ENCODE results near the gene SPATS2L. TPM values are rescaled to one million over a fixed set of nuclear protein-coding genes. Genes with fewer than 3 reads are reported as not detected.

Gene SPATS2L
- total and polyA plus RNA-seq, 2 of the 13 experiments (the other 11 are each of a cell fraction or from before 2014, with no cell fraction given), result 154 to 212 TPM

DNA sequence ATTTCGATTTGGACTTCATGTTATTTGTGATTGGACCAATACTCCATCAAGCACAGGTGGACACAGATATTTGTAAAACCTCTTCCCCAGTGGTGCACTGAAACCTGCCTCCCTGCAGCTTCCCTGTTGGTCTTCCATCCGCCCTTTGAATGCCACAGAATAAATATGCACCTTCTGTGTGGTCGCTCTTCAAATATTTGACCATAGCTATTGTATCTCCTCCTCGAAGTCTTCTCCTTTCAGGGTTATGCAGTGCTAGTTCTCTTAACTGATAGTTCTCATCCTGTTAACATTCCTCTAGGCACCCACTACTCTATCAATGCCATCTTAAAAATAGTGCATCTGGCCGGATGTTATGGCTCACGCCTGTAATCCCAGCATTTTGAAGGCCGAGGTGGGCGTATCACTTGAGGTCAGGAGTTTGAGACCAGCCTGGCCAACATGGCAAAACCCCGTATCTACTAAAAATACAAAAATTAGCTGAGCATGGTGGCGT is 12.5 kb downstream of the SPATS2L start (continued):
- TF ChIP-seq, protein P1, sequence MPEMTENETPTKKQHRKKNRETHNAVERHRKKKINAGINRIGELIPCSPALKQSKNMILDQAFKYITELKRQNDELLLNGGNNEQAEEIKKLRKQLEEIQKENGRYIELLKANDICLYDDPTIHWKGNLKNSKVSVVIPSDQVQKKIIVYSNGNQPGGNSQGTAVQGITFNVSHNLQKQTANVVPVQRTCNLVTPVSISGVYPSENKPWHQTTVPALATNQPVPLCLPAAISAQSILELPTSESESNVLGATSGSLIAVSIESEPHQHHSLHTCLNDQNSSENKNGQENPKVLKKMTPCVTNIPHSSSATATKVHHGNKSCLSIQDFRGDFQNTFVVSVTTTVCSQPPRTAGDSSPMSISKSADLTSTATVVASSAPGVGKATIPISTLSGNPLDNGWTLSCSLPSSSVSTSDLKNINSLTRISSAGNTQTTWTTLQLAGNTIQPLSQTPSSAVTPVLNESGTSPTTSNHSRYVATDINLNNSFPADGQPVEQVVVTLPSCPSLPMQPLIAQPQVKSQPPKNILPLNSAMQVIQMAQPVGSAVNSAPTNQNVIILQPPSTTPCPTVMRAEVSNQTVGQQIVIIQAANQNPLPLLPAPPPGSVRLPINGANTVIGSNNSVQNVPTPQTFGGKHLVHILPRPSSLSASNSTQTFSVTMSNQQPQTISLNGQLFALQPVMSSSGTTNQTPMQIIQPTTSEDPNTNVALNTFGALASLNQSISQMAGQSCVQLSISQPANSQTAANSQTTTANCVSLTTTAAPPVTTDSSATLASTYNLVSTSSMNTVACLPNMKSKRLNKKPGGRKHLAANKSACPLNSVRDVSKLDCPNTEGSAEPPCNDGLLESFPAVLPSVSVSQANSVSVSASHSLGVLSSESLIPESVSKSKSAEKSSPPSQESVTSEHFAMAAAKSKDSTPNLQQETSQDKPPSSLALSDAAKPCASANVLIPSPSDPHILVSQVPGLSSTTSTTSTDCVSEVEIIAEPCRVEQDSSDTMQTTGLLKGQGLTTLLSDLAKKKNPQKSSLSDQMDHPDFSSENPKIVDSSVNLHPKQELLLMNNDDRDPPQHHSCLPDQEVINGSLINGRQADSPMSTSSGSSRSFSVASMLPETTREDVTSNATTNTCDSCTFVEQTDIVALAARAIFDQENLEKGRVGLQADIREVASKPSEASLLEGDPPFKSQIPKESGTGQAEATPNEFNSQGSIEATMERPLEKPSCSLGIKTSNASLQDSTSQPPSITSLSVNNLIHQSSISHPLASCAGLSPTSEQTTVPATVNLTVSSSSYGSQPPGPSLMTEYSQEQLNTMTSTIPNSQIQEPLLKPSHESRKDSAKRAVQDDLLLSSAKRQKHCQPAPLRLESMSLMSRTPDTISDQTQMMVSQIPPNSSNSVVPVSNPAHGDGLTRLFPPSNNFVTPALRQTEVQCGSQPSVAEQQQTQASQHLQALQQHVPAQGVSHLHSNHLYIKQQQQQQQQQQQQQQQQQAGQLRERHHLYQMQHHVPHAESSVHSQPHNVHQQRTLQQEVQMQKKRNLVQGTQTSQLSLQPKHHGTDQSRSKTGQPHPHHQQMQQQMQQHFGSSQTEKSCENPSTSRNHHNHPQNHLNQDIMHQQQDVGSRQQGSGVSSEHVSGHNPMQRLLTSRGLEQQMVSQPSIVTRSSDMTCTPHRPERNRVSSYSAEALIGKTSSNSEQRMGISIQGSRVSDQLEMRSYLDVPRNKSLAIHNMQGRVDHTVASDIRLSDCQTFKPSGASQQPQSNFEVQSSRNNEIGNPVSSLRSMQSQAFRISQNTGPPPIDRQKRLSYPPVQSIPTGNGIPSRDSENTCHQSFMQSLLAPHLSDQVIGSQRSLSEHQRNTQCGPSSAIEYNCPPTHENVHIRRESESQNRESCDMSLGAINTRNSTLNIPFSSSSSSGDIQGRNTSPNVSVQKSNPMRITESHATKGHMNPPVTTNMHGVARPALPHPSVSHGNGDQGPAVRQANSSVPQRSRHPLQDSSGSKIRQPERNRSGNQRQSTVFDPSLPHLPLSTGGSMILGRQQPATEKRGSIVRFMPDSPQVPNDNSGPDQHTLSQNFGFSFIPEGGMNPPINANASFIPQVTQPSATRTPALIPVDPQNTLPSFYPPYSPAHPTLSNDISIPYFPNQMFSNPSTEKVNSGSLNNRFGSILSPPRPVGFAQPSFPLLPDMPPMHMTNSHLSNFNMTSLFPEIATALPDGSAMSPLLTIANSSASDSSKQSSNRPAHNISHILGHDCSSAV (CRISPR knock-in tag; IDR thresholded peaks at IDR 0.05; ENCODE audit: borderline replicate concordance), result no peak
- TF ChIP-seq RBM39 (IDR thresholded peaks at IDR 0.05; ENCODE audit: low read depth, low read length, poor library complexity, severe bottlenecking) (no peak), GLI4 (CRISPR knock-in tag; IDR thresholded peaks at IDR 0.05; ENCODE audit: borderline replicate concordance) (no peak), REPIN1 (CRISPR knock-in tag; IDR thresholded peaks at IDR 0.05; ENCODE audit: borderline replicate concordance, low read depth) (peak; percentile 70; the same call in 1 of the 2 replicates), ZNF7 (CRISPR knock-in tag; IDR thresholded peaks at IDR 0.05) (no peak), ELF3 (CRISPR knock-in tag; IDR thresholded peaks at IDR 0.05) (peak; percentile 94), CHD2 (IDR thresholded peaks at IDR 0.05; ENCODE audit: low read depth, low read length) (no peak), PCBP2 (optimal IDR thresholded peaks at IDR 0.05; ENCODE audit: low read depth, low read length, poor library complexity, severe bottlenecking) (no peak), ZNF598 (CRISPR knock-in tag; IDR thresholded peaks at IDR 0.05; ENCODE audit: borderline replicate concordance) (no peak), ZNF350 (CRISPR knock-in tag; IDR thresholded peaks at IDR 0.05; ENCODE audit: borderline replicate concordance, low read depth) (peak; percentile 77; the same call in 1 of the 2 replicates), ZNF530 (CRISPR knock-in tag; IDR thresholded peaks at IDR 0.05; ENCODE audit: low read depth) (no peak), NR2F6 (IDR thresholded peaks at IDR 0.05) (peak; percentile 85), NR2F6 (CRISPR knock-in tag; IDR thresholded peaks at IDR 0.05) (peak; percentile 88), POLR2AphosphoS5 (IDR thresholded peaks at IDR 0.05; ENCODE audit: low read depth, low read length) (no peak; the same call in 1 of the 2 replicates), SP140L (CRISPR knock-in tag; IDR thresholded peaks at IDR 0.05; ENCODE audit: borderline replicate concordance) (no peak)
- TF ChIP-seq, protein P2, sequence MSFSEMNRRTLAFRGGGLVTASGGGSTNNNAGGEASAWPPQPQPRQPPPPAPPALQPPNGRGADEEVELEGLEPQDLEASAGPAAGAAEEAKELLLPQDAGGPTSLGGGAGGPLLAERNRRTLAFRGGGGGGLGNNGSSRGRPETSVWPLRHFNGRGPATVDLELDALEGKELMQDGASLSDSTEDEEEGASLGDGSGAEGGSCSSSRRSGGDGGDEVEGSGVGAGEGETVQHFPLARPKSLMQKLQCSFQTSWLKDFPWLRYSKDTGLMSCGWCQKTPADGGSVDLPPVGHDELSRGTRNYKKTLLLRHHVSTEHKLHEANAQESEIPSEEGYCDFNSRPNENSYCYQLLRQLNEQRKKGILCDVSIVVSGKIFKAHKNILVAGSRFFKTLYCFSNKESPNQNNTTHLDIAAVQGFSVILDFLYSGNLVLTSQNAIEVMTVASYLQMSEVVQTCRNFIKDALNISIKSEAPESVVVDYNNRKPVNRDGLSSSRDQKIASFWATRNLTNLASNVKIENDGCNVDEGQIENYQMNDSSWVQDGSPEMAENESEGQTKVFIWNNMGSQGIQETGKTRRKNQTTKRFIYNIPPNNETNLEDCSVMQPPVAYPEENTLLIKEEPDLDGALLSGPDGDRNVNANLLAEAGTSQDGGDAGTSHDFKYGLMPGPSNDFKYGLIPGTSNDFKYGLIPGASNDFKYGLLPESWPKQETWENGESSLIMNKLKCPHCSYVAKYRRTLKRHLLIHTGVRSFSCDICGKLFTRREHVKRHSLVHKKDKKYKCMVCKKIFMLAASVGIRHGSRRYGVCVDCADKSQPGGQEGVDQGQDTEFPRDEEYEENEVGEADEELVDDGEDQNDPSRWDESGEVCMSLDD (CRISPR knock-in tag; IDR thresholded peaks at IDR 0.05; ENCODE audit: borderline replicate concordance), result peak; percentile 30; the same call in 1 of the 2 replicates
- TF ChIP-seq, protein P3, sequence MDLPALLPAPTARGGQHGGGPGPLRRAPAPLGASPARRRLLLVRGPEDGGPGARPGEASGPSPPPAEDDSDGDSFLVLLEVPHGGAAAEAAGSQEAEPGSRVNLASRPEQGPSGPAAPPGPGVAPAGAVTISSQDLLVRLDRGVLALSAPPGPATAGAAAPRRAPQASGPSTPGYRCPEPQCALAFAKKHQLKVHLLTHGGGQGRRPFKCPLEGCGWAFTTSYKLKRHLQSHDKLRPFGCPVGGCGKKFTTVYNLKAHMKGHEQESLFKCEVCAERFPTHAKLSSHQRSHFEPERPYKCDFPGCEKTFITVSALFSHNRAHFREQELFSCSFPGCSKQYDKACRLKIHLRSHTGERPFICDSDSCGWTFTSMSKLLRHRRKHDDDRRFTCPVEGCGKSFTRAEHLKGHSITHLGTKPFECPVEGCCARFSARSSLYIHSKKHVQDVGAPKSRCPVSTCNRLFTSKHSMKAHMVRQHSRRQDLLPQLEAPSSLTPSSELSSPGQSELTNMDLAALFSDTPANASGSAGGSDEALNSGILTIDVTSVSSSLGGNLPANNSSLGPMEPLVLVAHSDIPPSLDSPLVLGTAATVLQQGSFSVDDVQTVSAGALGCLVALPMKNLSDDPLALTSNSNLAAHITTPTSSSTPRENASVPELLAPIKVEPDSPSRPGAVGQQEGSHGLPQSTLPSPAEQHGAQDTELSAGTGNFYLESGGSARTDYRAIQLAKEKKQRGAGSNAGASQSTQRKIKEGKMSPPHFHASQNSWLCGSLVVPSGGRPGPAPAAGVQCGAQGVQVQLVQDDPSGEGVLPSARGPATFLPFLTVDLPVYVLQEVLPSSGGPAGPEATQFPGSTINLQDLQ (CRISPR knock-in tag; IDR thresholded peaks at IDR 0.05), result no peak
